SK-MEL-5 (cell line): Measurements from ENCODE around the gene PLA2G4E. TPM values are rescaled to one million over a fixed set of nuclear protein-coding genes. Genes with fewer than 3 reads are reported as not detected.

ENCODE experiments used
- DNase-seq: peaks from one replicate; pipeline ENCODE4 v3.0.0-alpha.2; 2016; ENCODE audit warnings: low read depth, low spot score
- in situ Hi-C: cut with HindIII; loops from 2 replicates; pipeline ENCODE4 v1.10.0; 2016; ENCODE audit warnings: low sequenced_read_pairs, high pct_unique_total_duplicates, low pct_unique_long_range_greater_than_20kb
- total RNA-seq: library from RNA; depleted of rRNA; stranded (reverse); fragments of >200 nt; shearing (Covaris generic); gene quantifications from 2 replicates; pipeline ENCODE4 v1.2.3, GENCODE V29; 2014

Gene PLA2G4E
- total RNA-seq, 1 experiment from 2014 or later = not detected

GRCh38 chr15:42034628-42035434, 14.0 kb upstream of the PLA2G4E start:
- DNase-seq = no peak
- in situ Hi-C loops = no loop called here

GRCh38 chr15:42033214-42033873, 12.5 kb upstream of the PLA2G4E start:
- no peak for DNase-seq
- in situ Hi-C loops = no loop called here

- in situ Hi-C loops = no loop called here
- DNase-seq = no peak
Observed at GRCh38 chr15:42032376-42033213, 11.8 kb upstream of the PLA2G4E start.

- in situ Hi-C loops = no loop called here
- DNase-seq = no peak
Observed at GRCh38 chr15:42031198-42031915, 10.5 kb upstream of the PLA2G4E start.

GRCh38 chr15:42027521-42027920, 6.7 kb upstream of the PLA2G4E start:
- DNase-seq = no peak
- in situ Hi-C loops = no loop called here

GRCh38 chr15:42024303-42024702, 3.5 kb upstream of the PLA2G4E start:
- no peak for DNase-seq
- in situ Hi-C loops = no loop called here

GRCh38 chr15:42021593-42021992, 751 bp upstream of the PLA2G4E start:
- in situ Hi-C loops = no loop called here
- DNase-seq = no peak

- in situ Hi-C loops = no loop called here
- DNase-seq = no peak
Observed at GRCh38 chr15:42018306-42019224, 2.3 kb downstream of the PLA2G4E start.

- DNase-seq = no peak
- in situ Hi-C loops = no loop called here
Observed at GRCh38 chr15:42016971-42017370, 3.9 kb downstream of the PLA2G4E start.

GRCh38 chr15:42014406-42014805, 6.4 kb downstream of the PLA2G4E start:
- no peak for DNase-seq
- in situ Hi-C loops = no loop called here

- in situ Hi-C loops = no loop called here
- no peak for DNase-seq
Observed at GRCh38 chr15:42012928-42013482, 7.8 kb downstream of the PLA2G4E start.

- in situ Hi-C loops = no loop called here
- DNase-seq = no peak
Observed at GRCh38 chr15:42012241-42012640, 8.6 kb downstream of the PLA2G4E start.

- in situ Hi-C loops = no loop called here
Observed at GRCh38 chr15:42011074-42011473, 9.8 kb downstream of the PLA2G4E start.

GRCh38 chr15:42010434-42010833, 10.4 kb downstream of the PLA2G4E start:
- in situ Hi-C loops = no loop called here

More at GRCh38 chr15:42011074-42011473, 9.8 kb downstream of the PLA2G4E start:
- no peak for DNase-seq

GRCh38 chr15:42009474-42009873, 11.4 kb downstream of the PLA2G4E start:
- no peak for DNase-seq
- in situ Hi-C loops = no loop called here

More at GRCh38 chr15:42010434-42010833, 10.4 kb downstream of the PLA2G4E start:
- DNase-seq = no peak

- in situ Hi-C loops = no loop called here
Observed at GRCh38 chr15:42009022-42009421, 11.8 kb downstream of the PLA2G4E start.

More at GRCh38 chr15:42009022-42009421, 11.8 kb downstream of the PLA2G4E start:
- DNase-seq = no peak
